Mucosa of stomach (tissue), 1 donor: ENCODE results near the gene HESX1.

Source experiments
- H3K27me3 ChIP-seq: one replicate; pipeline ENCODE4 v1.7.0; 2013; ENCODE audit warnings: mild to moderate bottlenecking, low read length; ENCODE audit not compliant: control insufficient read depth, insufficient read depth
- H3K36me3 ChIP-seq: one replicate; pipeline ENCODE4 v1.7.0; 2013; ENCODE audit warnings: low read length; ENCODE audit not compliant: control insufficient read depth, insufficient read depth
- H3K4me1 ChIP-seq: one replicate; pipeline ENCODE4 v1.7.0; 2013; ENCODE audit warnings: mild to moderate bottlenecking, low read length; ENCODE audit not compliant: control insufficient read depth, insufficient read depth
- H3K4me3 ChIP-seq: one replicate; pipeline ENCODE4 v1.7.0; 2013; ENCODE audit warnings: low read length
- H3K9ac ChIP-seq: one replicate; pipeline ENCODE4 v1.7.0; 2013; ENCODE audit warnings: mild to moderate bottlenecking, low read length, moderate library complexity
- H3K9me3 ChIP-seq: one replicate; pipeline ENCODE4 v1.7.0; 2013; ENCODE audit warnings: mild to moderate bottlenecking, low read length, moderate library complexity; ENCODE audit not compliant: control insufficient read depth
- donor health status: Pancreatic carcinoma.

Gene HESX1

DNA sequence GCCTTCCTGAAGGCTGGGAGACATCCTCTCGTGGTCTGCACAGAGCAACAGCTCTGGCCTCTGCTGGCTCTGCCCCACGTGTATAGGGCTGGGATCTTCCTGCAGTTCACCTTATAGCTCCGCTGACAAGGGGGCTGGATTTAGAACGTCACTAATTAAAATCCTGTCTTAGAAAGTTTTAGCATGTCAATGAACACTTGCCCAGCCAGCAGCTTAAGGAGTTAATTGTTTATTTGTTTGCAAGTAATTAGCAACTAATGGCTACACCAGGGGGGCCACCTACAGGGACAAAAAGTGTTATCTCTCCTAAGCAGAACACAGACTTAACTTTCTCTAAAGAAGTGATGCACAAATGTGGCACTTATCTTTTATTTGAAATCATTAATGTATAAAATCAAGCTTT, at the start of gene HESX1:
Gene HESX1 (minus strand): TSS at position 84 of the 403 bp plus-strand sequence. CDS start 60 bp downstream, at position 24.
- Histone ChIP-seq H3K9me3 (no peaks in the 10 kb centered on the region), H3K36me3 (no peaks in the 10 kb centered on the region), H3K4me3 (no peak within 1 kb of the TSS), H3K4me1 (no peaks in the 10 kb centered on the region), H3K27me3 (no peaks in the 10 kb centered on the region), H3K9ac (no peak within 1 kb of the TSS)

GRCh38 chr3:57244946-57245345, 45.2 kb upstream of the HESX1 start:
- Histone ChIP-seq H3K9me3 (no peaks in the 10 kb centered on the region), H3K9ac (no peak overlapping the region), H3K27me3 (no peaks in the 10 kb centered on the region), H3K4me3 (no peak overlapping the region), H3K36me3 (peaks cover 5% of the 10 kb centered on the region), H3K4me1 (no peaks in the 10 kb centered on the region)

GRCh38 chr3:57234613-57235575, 35.1 kb upstream of the HESX1 start:
- Histone ChIP-seq H3K36me3 (no peaks in the 10 kb centered on the region), H3K4me1 (no peaks in the 10 kb centered on the region), H3K27me3 (no peaks in the 10 kb centered on the region), H3K4me3 (no peak overlapping the region), H3K9ac (no peak overlapping the region), H3K9me3 (no peaks in the 10 kb centered on the region)

DNA sequence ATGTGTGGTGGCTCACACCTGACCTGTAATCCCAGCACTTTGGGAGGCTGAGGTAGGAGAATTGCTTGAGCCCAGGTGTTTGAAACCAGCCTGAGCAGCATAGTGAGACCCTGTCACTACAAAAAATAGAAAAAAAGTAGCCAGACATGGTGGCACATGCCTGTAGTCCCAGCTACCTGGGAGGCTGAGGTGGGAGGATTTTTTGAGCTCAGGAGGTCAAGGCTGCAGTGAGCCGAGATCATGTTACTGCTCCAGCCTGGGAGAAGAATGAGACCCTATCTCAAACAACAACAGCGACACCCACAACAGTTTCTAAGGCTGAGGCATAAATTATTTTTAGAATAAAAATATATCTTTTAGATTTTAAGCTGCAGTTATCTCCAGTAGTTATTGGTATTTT, 34.0 kb upstream of the HESX1 start:
- H3K27me3 ChIP-seq = no peaks in the 10 kb centered on the region
- no peaks in the 10 kb centered on the region for H3K9me3 ChIP-seq
- no peaks in the 10 kb centered on the region for H3K36me3 ChIP-seq
- no peak overlapping the region for H3K4me3 ChIP-seq
- peaks cover 1% of the 10 kb centered on the region for H3K4me1 ChIP-seq
- H3K9ac ChIP-seq = no peak overlapping the region

DNA sequence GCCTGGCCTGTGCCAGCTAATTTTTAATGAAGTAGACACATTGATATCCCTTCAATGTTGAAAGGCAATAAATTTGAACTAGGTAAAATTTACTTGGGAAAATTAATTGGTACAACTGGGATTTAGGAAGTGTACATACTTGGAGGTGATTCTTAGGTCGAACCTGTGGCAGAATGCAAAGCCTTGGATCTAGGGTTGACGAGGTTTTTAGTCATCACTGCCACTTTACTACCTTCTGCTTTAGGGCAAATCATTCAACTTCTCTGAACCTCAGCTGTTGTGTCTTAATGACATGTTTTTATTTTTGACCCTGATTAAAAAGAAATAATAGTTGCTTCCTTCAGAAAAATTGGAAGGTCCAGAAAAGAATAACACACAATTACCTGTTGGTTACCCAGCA, 30.2 kb upstream of the HESX1 start:
- H3K4me1 ChIP-seq = peaks cover 9% of the 10 kb centered on the region
- no peak overlapping the region for H3K9ac ChIP-seq

DNA sequence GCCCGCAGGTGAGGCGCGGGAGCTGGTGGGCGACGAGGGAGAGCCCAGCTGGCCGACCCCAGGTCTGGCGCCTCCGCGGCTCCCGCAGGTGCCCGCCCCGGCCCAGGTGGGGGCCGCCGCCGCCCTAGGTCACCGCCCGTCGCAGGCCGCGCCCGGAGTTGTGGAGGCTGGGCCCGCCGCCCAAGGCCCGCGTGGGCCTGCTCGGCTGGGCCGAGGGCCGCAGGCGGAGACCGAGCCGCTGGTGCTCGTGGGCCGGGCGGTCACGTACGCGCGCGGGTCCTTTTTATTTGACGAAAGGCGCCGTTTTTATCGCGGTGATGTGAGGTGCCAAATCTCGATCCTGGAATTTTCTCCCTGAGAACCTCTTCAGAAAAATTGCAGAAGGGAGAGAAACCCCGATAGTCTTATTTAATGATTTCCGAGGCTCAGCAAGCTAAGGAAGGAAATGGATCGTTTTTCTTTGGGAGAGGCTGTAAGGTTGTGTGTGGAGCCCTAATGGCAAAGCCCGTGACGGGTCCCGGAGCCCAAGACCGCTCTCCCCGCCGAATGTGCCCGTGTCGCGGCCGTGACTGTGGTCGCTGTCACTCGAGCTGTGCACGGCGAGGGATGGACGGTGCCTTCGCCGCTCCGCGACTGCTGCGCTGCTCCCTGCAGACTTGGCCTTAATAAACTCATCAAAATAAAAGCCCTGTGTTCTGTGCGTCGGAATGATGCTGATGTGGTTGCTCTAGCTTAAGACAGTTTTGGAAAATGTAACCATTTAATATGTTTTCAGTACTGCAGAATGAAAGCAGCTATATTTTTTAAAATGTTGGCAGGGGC, 28.4 kb upstream of the HESX1 start:
- no peaks in the 10 kb centered on the region for H3K36me3 ChIP-seq
- peak overlapping the region; percentile 85 for H3K9ac ChIP-seq
- H3K9me3 ChIP-seq = no peaks in the 10 kb centered on the region

More for the DNA sequence above, 30.2 kb upstream of the HESX1 start:
- no peaks in the 10 kb centered on the region for H3K36me3 ChIP-seq
- H3K27me3 ChIP-seq = no peaks in the 10 kb centered on the region
- H3K9me3 ChIP-seq = no peaks in the 10 kb centered on the region
- no peak overlapping the region for H3K4me3 ChIP-seq

GRCh38 chr3:57227204-57227929, 27.6 kb upstream of the HESX1 start, which contains the start of gene APPL1:
Gene APPL1, plus strand, starts transcription at chr3:57227729. Its CDS starts 155 bp downstream, at chr3:57227884.
- Histone ChIP-seq H3K9ac (peak within 1 kb of the TSS; percentile 85), H3K4me3 (peak within 1 kb of the TSS; percentile 99), H3K27me3 (no peaks in the 10 kb centered on the region), H3K9me3 (no peaks in the 10 kb centered on the region), H3K36me3 (no peaks in the 10 kb centered on the region), H3K4me1 (peaks cover 9% of the 10 kb centered on the region)

More for the DNA sequence above, 28.4 kb upstream of the HESX1 start:
- Histone ChIP-seq H3K4me3 (peak overlapping the region; percentile 99), H3K4me1 (peaks cover 9% of the 10 kb centered on the region), H3K27me3 (no peaks in the 10 kb centered on the region)

DNA sequence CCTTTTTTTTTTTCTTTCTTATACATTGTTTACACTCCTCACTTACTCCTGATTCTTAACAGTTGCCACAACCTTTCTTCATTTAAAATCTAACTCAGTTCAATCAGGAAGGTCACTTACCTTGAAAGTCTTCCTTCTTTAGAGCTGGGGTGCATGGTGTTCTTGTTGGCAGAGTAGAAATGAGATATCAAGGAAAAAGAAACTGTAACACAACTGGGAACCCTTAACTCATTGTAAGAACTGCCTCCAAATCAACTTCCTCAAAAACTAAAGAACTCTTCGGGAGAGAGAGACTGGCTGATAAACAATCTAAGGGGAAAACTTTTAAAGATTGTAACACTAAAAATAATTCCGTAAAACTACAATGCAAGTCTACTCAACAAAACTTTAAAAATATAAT, 26.4 kb upstream of the HESX1 start:
- H3K4me1 ChIP-seq = peaks cover 9% of the 10 kb centered on the region
- no peaks in the 10 kb centered on the region for H3K27me3 ChIP-seq
- no peaks in the 10 kb centered on the region for H3K9me3 ChIP-seq
- H3K4me3 ChIP-seq = no peak overlapping the region
- no peaks in the 10 kb centered on the region for H3K36me3 ChIP-seq
- H3K9ac ChIP-seq = no peak overlapping the region

- Histone ChIP-seq H3K36me3 (no peaks in the 10 kb centered on the region), H3K27me3 (no peaks in the 10 kb centered on the region), H3K4me3 (no peak overlapping the region), H3K4me1 (peaks cover 9% of the 10 kb centered on the region), H3K9me3 (no peaks in the 10 kb centered on the region), H3K9ac (no peak overlapping the region)
These were observed 25.1 kb upstream of the HESX1 start for GRCh38 chr3:57224856-57225255.

- H3K4me1 ChIP-seq = peaks cover 4% of the 10 kb centered on the region
- H3K27me3 ChIP-seq = no peaks in the 10 kb centered on the region
- H3K9ac ChIP-seq = no peak overlapping the region
- no peaks in the 10 kb centered on the region for H3K36me3 ChIP-seq
- H3K4me3 ChIP-seq = no peak overlapping the region
- no peaks in the 10 kb centered on the region for H3K9me3 ChIP-seq
These were observed 22.1 kb upstream of the HESX1 start for GRCh38 chr3:57221883-57222282.

GRCh38 chr3:57206423-57206822, 6.6 kb upstream of the HESX1 start:
- Histone ChIP-seq H3K4me1 (no peaks in the 10 kb centered on the region), H3K9me3 (no peaks in the 10 kb centered on the region), H3K4me3 (no peak overlapping the region), H3K9ac (no peak overlapping the region), H3K36me3 (no peaks in the 10 kb centered on the region), H3K27me3 (no peaks in the 10 kb centered on the region)
